GM23338 (cell line): ENCODE measurements around the gene SLC27A4. TPM values are rescaled to one million over a fixed set of nuclear protein-coding genes. Genes with fewer than 3 reads are reported as not detected.

ENCODE experiments used
- ATAC-seq: fragments of 200-7000 bp; cut with Tn5 transposase; 3 replicates; pipeline ENCODE4 v1.9.1; 2020
- DNase-seq: peaks from one replicate; pipeline ENCODE4 v3.0.0-alpha.2; 2015; ENCODE audit warnings: low spot score
- H2AFZ ChIP-seq: fragments of 200-600 bp; sonication (generic); 2 replicates; pipeline ENCODE4 v1.8.0; 2016; ENCODE audit warnings: antibody characterized with exemption, mild to moderate bottlenecking, moderate library complexity
- H3F3A ChIP-seq: fragments of 200-600 bp; sonication (generic); replicated peaks from 2 replicates; pipeline ENCODE4 v1.8.0; 2017; ENCODE audit warnings: antibody characterized with exemption, mixed run types, low read depth
- H3K27ac ChIP-seq: fragments of 200-600 bp; sonication (generic); 2 replicates; pipeline ENCODE4 v1.6.1; 2016; ENCODE audit warnings: low read depth
- H3K27me3 ChIP-seq: fragments of 200-600 bp; sonication (generic); 2 replicates; pipeline ENCODE4 v1.8.0; 2016; ENCODE audit warnings: mild to moderate bottlenecking, mixed run types, moderate library complexity; ENCODE audit not compliant: insufficient read depth
- H3K36me3 ChIP-seq: fragments of 200-600 bp; sonication (generic); 2 replicates; pipeline ENCODE4 v1.8.0; 2016; ENCODE audit warnings: mild to moderate bottlenecking; ENCODE audit not compliant: insufficient read depth
- H3K4me1 ChIP-seq: fragments of 200-600 bp; sonication (generic); 2 replicates; pipeline ENCODE4 v1.8.0; 2016; ENCODE audit warnings: mild to moderate bottlenecking, moderate library complexity; ENCODE audit not compliant: insufficient read depth
- H3K4me2 ChIP-seq: fragments of 200-600 bp; sonication (generic); 2 replicates; pipeline ENCODE4 v1.7.1; 2017; ENCODE audit warnings: mixed run types
- H3K4me3 ChIP-seq: fragments of 200-600 bp; sonication (generic); 2 replicates; pipeline ENCODE4 v1.6.1; 2016; ENCODE audit warnings: mixed run types
- H3K79me2 ChIP-seq: fragments of 200-600 bp; sonication (generic); replicated peaks from 2 replicates; pipeline ENCODE4 v1.8.0; 2017; ENCODE audit warnings: mild to moderate bottlenecking; ENCODE audit not compliant: insufficient read depth
- H3K9me2 ChIP-seq: fragments of 200-600 bp; sonication (generic); 2 replicates; pipeline ENCODE4 v1.8.0; 2017; ENCODE audit not compliant: insufficient read depth
- H4K20me1 ChIP-seq: fragments of 200-600 bp; sonication (generic); replicated peaks from 2 replicates; pipeline ENCODE4 v1.8.0; 2017; ENCODE audit warnings: mild to moderate bottlenecking; ENCODE audit not compliant: insufficient read depth
- H3K27ac Mint-ChIP-seq: 2 replicates; pipeline ENCODE4 v1.8.0; 2020; ENCODE audit warnings: inconsistent platforms, mild to moderate bottlenecking, moderate library complexity, mixed read lengths
- H3K27me3 Mint-ChIP-seq: 3 replicates; pipeline ENCODE4 v1.8.0; 2022; ENCODE audit warnings: low read depth, mild to moderate bottlenecking, moderate library complexity, mixed read lengths, inconsistent platforms; ENCODE audit not compliant: insufficient read depth, poor library complexity
- H3K36me3 Mint-ChIP-seq: 3 replicates; pipeline ENCODE4 v1.8.0; 2021; ENCODE audit warnings: low read depth, mild to moderate bottlenecking, inconsistent platforms, moderate library complexity, mixed read lengths
- H3K4me1 Mint-ChIP-seq: 3 replicates; pipeline ENCODE4 v1.8.0; 2020; ENCODE audit warnings: mild to moderate bottlenecking, inconsistent platforms, mixed read lengths
- H3K4me3 Mint-ChIP-seq: 3 replicates; pipeline ENCODE4 v1.8.0; 2021; ENCODE audit warnings: moderate library complexity, mild to moderate bottlenecking, inconsistent platforms, mixed read lengths
- H3K9me3 Mint-ChIP-seq: 3 replicates; pipeline ENCODE4 v1.8.0; 2020; ENCODE audit warnings: moderate library complexity, mild to moderate bottlenecking, inconsistent platforms, mixed read lengths
- CREB1 ChIP-seq: fragments of 250-450 bp; sonication (Bioruptor Pico); IDR thresholded peaks from 2 replicates; pipeline ENCODE4 v1.5.0; 2020; ENCODE audit warnings: low read depth, mild to moderate bottlenecking, moderate library complexity
- CTCF ChIP-seq, 2 experiments: fragments of 200-600 bp in 1 of 2; sonication (generic) in 1 of 2; conservative IDR thresholded peaks; 2 replicates each; pipeline versions ENCODE4 v1.5.1 to v1.6.1; 2016 to 2017; ENCODE audit warnings: antibody characterized with exemption in 2 of 2, low read depth in 2 of 2, mild to moderate bottlenecking in 2 of 2, moderate library complexity in 1 of 2
- ETS1 ChIP-seq: IDR thresholded peaks from 2 replicates; pipeline ENCODE4 v1.6.1; 2016; ENCODE audit warnings: antibody characterized with exemption
- EZH2 ChIP-seq: fragments of 200-600 bp; sonication (generic); IDR thresholded peaks from one replicate; pipeline ENCODE4 v1.8.0; 2017; ENCODE audit warnings: antibody characterized with exemption, mild to moderate bottlenecking, low read depth; ENCODE audit not compliant: unreplicated experiment
- EZH2phosphoT487 ChIP-seq: fragments of 200-600 bp; sonication (generic); IDR thresholded peaks from one replicate; pipeline ENCODE4 v1.8.1; 2018; ENCODE audit warnings: antibody characterized with exemption; ENCODE audit not compliant: unreplicated experiment
- JUNB ChIP-seq: IDR thresholded peaks from one replicate; pipeline ENCODE4 v1.6.1; 2016; ENCODE audit warnings: antibody characterized with exemption; ENCODE audit not compliant: unreplicated experiment
- NANOG ChIP-seq: IDR thresholded peaks from 2 replicates; pipeline ENCODE4 v1.6.1; 2016; ENCODE audit warnings: antibody characterized with exemption, borderline replicate concordance
- POLR2AphosphoS5 ChIP-seq: IDR thresholded peaks from 2 replicates; pipeline ENCODE4 v1.6.1; 2016; ENCODE audit warnings: antibody characterized with exemption, low read depth
- REST ChIP-seq: IDR thresholded peaks from one replicate; pipeline ENCODE4 v1.6.1; 2018; ENCODE audit warnings: antibody characterized with exemption; ENCODE audit not compliant: unreplicated experiment
- STAT1 ChIP-seq: IDR thresholded peaks from one replicate; pipeline ENCODE4 v1.6.1; 2016; ENCODE audit warnings: antibody characterized with exemption; ENCODE audit not compliant: unreplicated experiment
- ZNF114 ChIP-seq: fragments of 250-450 bp; sonication (Bioruptor Pico); IDR thresholded peaks from 2 replicates; pipeline ENCODE4 v1.5.0; 2020; ENCODE audit warnings: mild to moderate bottlenecking, moderate library complexity
- ZNF331 ChIP-seq: fragments of 250-450 bp; sonication (Bioruptor Pico); IDR thresholded peaks from 2 replicates; pipeline ENCODE4 v1.5.0; 2020; ENCODE audit warnings: low read depth, mild to moderate bottlenecking, moderate library complexity
- ZNF462 ChIP-seq: fragments of 250-450 bp; sonication (Bioruptor Pico); IDR thresholded peaks from 2 replicates; pipeline ENCODE4 v1.5.0; 2020; ENCODE audit warnings: mild to moderate bottlenecking, moderate library complexity
- polyA plus RNA-seq: library from polyadenylated mRNA; unstranded; fragments of >200 nt; fragmentation: Nextera tagmentation; extraction: Ambion mirVana; gene quantifications from 2 replicates; pipeline ENCODE4 v1.2.1, GENCODE V29; 2016
- total RNA-seq: library from RNA; depleted of rRNA; stranded (reverse); fragments of >200 nt; shearing (Covaris generic); gene quantifications from 2 replicates; pipeline ENCODE4 v1.2.3, GENCODE V29; 2014

The SLC27A4 gene
- total and polyA plus RNA-seq, 2 experiments from 2014 or later, result 7.9 to 25.3 TPM

- H3K27me3 ChIP-seq, result no peaks in the 10 kb centered on the region
- H2AFZ ChIP-seq, result no peak overlapping the region
- TF ChIP-seq EZH2, result no peak
- no peak for TF ChIP-seq NANOG
- no peak for TF ChIP-seq JUNB
- no peak for TF ChIP-seq ZNF462 (CRISPR knock-in tag)
- no peak for TF ChIP-seq REST
- TF ChIP-seq EZH2phosphoT487, result no peak
- no peak for TF ChIP-seq ZNF114 (CRISPR knock-in tag)
- no peak for TF ChIP-seq POLR2AphosphoS5
- no peak for TF ChIP-seq STAT1
- no peak for TF ChIP-seq ETS1
- TF ChIP-seq ZNF331, result no peak
- TF ChIP-seq CREB1 (CRISPR knock-in tag), result no peak
- TF ChIP-seq CTCF (conservative IDR thresholded peaks at IDR 0.05; ENCODE audit: low read depth in 2 of 2), result no peak
- no peaks in the 10 kb centered on the region for H3K36me3 ChIP-seq
- Mint-ChIP-seq H3K4me1 (peaks cover 3% of the 10 kb centered on the region; the same call in 2 of the 3 replicates), H3K36me3 (peaks cover 12% of the 10 kb centered on the region), H3K4me3 (no peak overlapping the region), H3K27me3 (peaks cover 4% of the 10 kb centered on the region), H3K27ac (no peak overlapping the region), H3K9me3 (no peaks in the 10 kb centered on the region; the same call in 2 of the 3 replicates)
- no peak for DNase-seq
- no peak for ATAC-seq
- no peaks in the 10 kb centered on the region for H3K4me1 ChIP-seq
- H3K9me2 ChIP-seq, result no peaks in the 10 kb centered on the region
- H3K79me2 ChIP-seq, result no peaks in the 10 kb centered on the region
- no peak overlapping the region for H3K27ac ChIP-seq
- no peaks in the 10 kb centered on the region for H4K20me1 ChIP-seq
- no peak overlapping the region for H3K4me2 ChIP-seq
- H3K4me3 ChIP-seq, result no peak overlapping the region
- 0 out of 2 replicates have a peak, but pooled peaks cover 2% of the 10 kb centered on the region for H3F3A ChIP-seq
These were observed 48.3 kb upstream of the SLC27A4 start for GRCh38 chr9:128292009-128292408.
